ENCODE results near the gene CLCN6. TPM values are rescaled to one million over a fixed set of nuclear protein-coding genes. Genes with fewer than 3 reads are reported as not detected.
A peak's percentile ranks its signal among the peaks of the same experiment; 100 is the strongest.

CLCN6 gene
- total and polyA plus RNA-seq, 2 donors (not counting 1 experiment from before 2014, with no cell fraction given), result 35.0 to 99.8 TPM

GRCh38 chr1:11800756-11801433 lies 5.1 kb upstream of the CLCN6 start:
- TF ChIP-seq CTCF (IDR thresholded peaks at IDR 0.05) (no peak), EZH2 (IDR thresholded peaks at IDR 0.05; ENCODE audit: borderline replicate concordance, insufficient read depth, low read depth, low read length, poor library complexity, severe bottlenecking) (no peak)
- H3K4me3 Mint-ChIP-seq, result no peak overlapping the region
- peak overlapping the region; percentile 16 for H3K27ac Mint-ChIP-seq
- Histone ChIP-seq H3K4me2 (replicated peaks; ENCODE audit: low read depth, low read length, poor library complexity, severe bottlenecking) (no peak overlapping the region), H3K4me1 (ENCODE audit: control insufficient read depth in 2 of 2, insufficient read depth in 2 of 2, low read length in 2 of 2) (peaks cover 31 to 39% of the 10 kb centered on the region in 2 donors), H2AFZ (ENCODE audit: insufficient read depth, low read depth, low read length, poor library complexity, severe bottlenecking) (no peak overlapping the region), H3K9ac (ENCODE audit: low read length) (no peak overlapping the region), H4K20me1 (ENCODE audit: control insufficient read depth, insufficient read depth, low read length, poor library complexity, severe bottlenecking) (peaks cover 48% of the 10 kb centered on the region), H3K4me3 (ENCODE audit: control extremely low read depth in 1 of 5, extremely low read depth in 1 of 5, insufficient read depth in 1 of 5, low read depth in 2 of 5, low read length in 4 of 5) (no peak overlapping the region), H3K9me3 (ENCODE audit: control extremely low read depth in 1 of 3, control insufficient read depth in 2 of 3, insufficient read depth in 1 of 3, low read length in 2 of 3) (no peaks in the 10 kb centered on the region), H3K27ac (ENCODE audit: low read length in 2 of 2) (no peak overlapping the region), H3K27me3 (replicated peaks in 1 of 4; ENCODE audit: control extremely low read depth in 1 of 4, control insufficient read depth in 3 of 4, insufficient read depth in 4 of 4, low read length in 3 of 4) (no peaks in the 10 kb centered on the region), H3K79me2 (ENCODE audit: control insufficient read depth, insufficient read depth, low read length) (peaks cover 63% of the 10 kb centered on the region), H3K36me3 (replicated peaks in 1 of 2; ENCODE audit: control extremely low read depth in 1 of 2, control insufficient read depth in 1 of 2, extremely low read depth in 1 of 2, insufficient read depth in 2 of 2, low read length in 1 of 2) (peaks cover 0 to 41% of the 10 kb centered on the region in 2 experiments)
- ATAC-seq (ENCODE audit: low read depth), result no peak
- peaks cover 38% of the 10 kb centered on the region for H3K4me1 Mint-ChIP-seq
- intact Hi-C loops (cut with micrococcal nuclease), result loop anchor here (10.0 kb wide), 1 partner anchor 1326 kb away; the partner anchor contains the start of genes DFFA and PEX14
- no peaks in the 10 kb centered on the region for H3K27me3 Mint-ChIP-seq
- WGBS (ENCODE audit: insufficient coverage), result 92% methylated on average over 21 of the region's 21 CpGs
- no peak for DNase-seq
- H3K9me3 Mint-ChIP-seq (ENCODE audit: insufficient read depth), result no peaks in the 10 kb centered on the region
- ChIA-PET CTCF (no interaction called here), POLR2A (no interaction called here)

- Histone ChIP-seq H3K36me3 (replicated peaks in 1 of 2; ENCODE audit: control extremely low read depth in 1 of 2, control insufficient read depth in 1 of 2, extremely low read depth in 1 of 2, insufficient read depth in 2 of 2, low read length in 1 of 2) (peaks cover 0 to 42% of the 10 kb centered on the region in 2 experiments), H3K9ac (ENCODE audit: low read length) (peak overlapping the region; percentile 70), H3K27me3 (replicated peaks in 1 of 4; ENCODE audit: control extremely low read depth in 1 of 4, control insufficient read depth in 3 of 4, insufficient read depth in 4 of 4, low read length in 3 of 4) (no peaks in the 10 kb centered on the region), H3K79me2 (ENCODE audit: control insufficient read depth, insufficient read depth, low read length) (peaks cover 74% of the 10 kb centered on the region), H3K27ac (ENCODE audit: low read length in 2 of 2) (peak overlapping the region; percentile 79 to 99), H2AFZ (ENCODE audit: insufficient read depth, low read depth, low read length, poor library complexity, severe bottlenecking) (peak overlapping the region; percentile 57), H3K4me1 (ENCODE audit: control insufficient read depth in 2 of 2, insufficient read depth in 2 of 2, low read length in 2 of 2) (peaks cover 43 to 52% of the 10 kb centered on the region in 2 donors), H3K4me2 (replicated peaks; ENCODE audit: low read depth, low read length, poor library complexity, severe bottlenecking) (peak overlapping the region; percentile 87), H3K9me3 (ENCODE audit: control extremely low read depth in 1 of 3, control insufficient read depth in 2 of 3, insufficient read depth in 1 of 3, low read length in 2 of 3) (no peaks in the 10 kb centered on the region), H3K4me3 (ENCODE audit: control extremely low read depth in 1 of 5, extremely low read depth in 1 of 5, insufficient read depth in 1 of 5, low read depth in 2 of 5, low read length in 4 of 5) (peak overlapping the region in 4 of 5 experiments; percentile 63 to 74 (median 68)), H4K20me1 (ENCODE audit: control insufficient read depth, insufficient read depth, low read length, poor library complexity, severe bottlenecking) (peaks cover 43% of the 10 kb centered on the region)
- Mint-ChIP-seq H3K27me3 (no peaks in the 10 kb centered on the region), H3K4me1 (peaks cover 54% of the 10 kb centered on the region), H3K9me3 (ENCODE audit: insufficient read depth) (no peaks in the 10 kb centered on the region), H3K4me3 (peak overlapping the region; percentile 92), H3K27ac (peak overlapping the region; percentile 91)
- intact Hi-C loops (cut with micrococcal nuclease), result loop anchor here (10.0 kb wide), 1 partner anchor 1328 kb away; the partner anchor contains the start of genes DFFA and PEX14
- no peak for TF ChIP-seq CTCF (IDR thresholded peaks at IDR 0.05)
- no peak for TF ChIP-seq EZH2 (IDR thresholded peaks at IDR 0.05; ENCODE audit: borderline replicate concordance, insufficient read depth, low read depth, low read length, poor library complexity, severe bottlenecking)
- DNase-seq (peak; percentile 51), ATAC-seq (ENCODE audit: low read depth) (no peak)
- CTCF ChIA-PET, result interaction anchor here (1.2 to 3.6 kb wide), 4 partner anchors 12 to 83 kb away, joined by 3 to 26 read pairs (median 8); no protein-coding TSS in a partner anchor
- POLR2A ChIA-PET, result interaction anchor here (0.5 to 1.8 kb wide), 3 partner anchors 12 to 732 kb away, joined by 4 to 9 read pairs (median 8); no protein-coding TSS in a partner anchor
- 37% methylated on average over 5 of the region's 6 CpGs for WGBS (ENCODE audit: insufficient coverage)
Observed at GRCh38 chr1:11802616-11802972, 3.4 kb upstream of the CLCN6 start.

Measured in B cell (primary cell).